B cell (primary cell): Measurements from ENCODE around the gene TSPAN9. TPM values are rescaled to one million over a fixed set of nuclear protein-coding genes. Genes with fewer than 3 reads are reported as not detected.

Source experiments
- ATAC-seq: fragments of 200-7000 bp; cut with Tn5 transposase; one replicate; pipeline ENCODE4 v1.10.0; 2021; ENCODE audit warnings: low read depth, mild to moderate bottlenecking, moderate number of reproducible peaks, moderate library complexity
- CTCF ChIA-PET: fragments of 350-600 bp; sonication (Branson Sonifier 250); formaldehyde crosslinking; loops from one replicate; lab custom pipeline; 2021; ENCODE audit warnings: antibody characterized with exemption, inconsistent platforms; lab: Charles Lee
- POLR2A ChIA-PET: fragments of 350-600 bp; sonication (Branson Sonifier 250); formaldehyde crosslinking; loops from one replicate; lab custom pipeline; 2021; ENCODE audit warnings: antibody characterized with exemption; lab: Charles Lee
- DNase-seq: peaks from one replicate; pipeline ENCODE4 v3.0.0; 2013
- H2AFZ ChIP-seq: 2 replicates; pipeline ENCODE4 v1.6.1; 2012; ENCODE audit warnings: mild to moderate bottlenecking, low read depth, low read length; ENCODE audit not compliant: insufficient read depth, poor library complexity, severe bottlenecking
- H3K27ac ChIP-seq, 2 donors: 1 replicate in 1 of 2; 2 replicates in 1 of 2; pipeline ENCODE4 v1.5.1; 2012 to 2013; ENCODE audit warnings: low read length in 2 of 2, mild to moderate bottlenecking in 2 of 2, moderate library complexity in 1 of 2
- H3K27me3 ChIP-seq, 4 experiments: fragments of 200-600 bp in 1 of 4; sonication (generic) in 1 of 4; replicated peaks in 1 of 4; 1 replicate in 2 of 4; 2 replicates in 2 of 4; pipeline versions ENCODE4 v1.6.1 to v1.7.0; 2013 to 2016; ENCODE audit warnings: low read length in 3 of 4, mild to moderate bottlenecking in 2 of 4, mixed read lengths in 1 of 4, moderate library complexity in 1 of 4; ENCODE audit not compliant: insufficient read depth in 4 of 4, control insufficient read depth in 3 of 4; ENCODE audit errors: control extremely low read depth in 1 of 4
- H3K36me3 ChIP-seq, 2 experiments: replicated peaks in 1 of 2; 1 replicate in 1 of 2; 2 replicates in 1 of 2; pipeline versions ENCODE4 v1.6.1 to v1.7.1; 2013; ENCODE audit warnings: low read length in 1 of 2; ENCODE audit not compliant: insufficient read depth in 2 of 2, control insufficient read depth in 1 of 2; ENCODE audit errors: control extremely low read depth in 1 of 2, extremely low read depth in 1 of 2
- H3K4me1 ChIP-seq, 2 donors: fragments of 200-600 bp in 1 of 2; sonication (generic) in 1 of 2; 1 replicate in 1 of 2; 2 replicates in 1 of 2; pipeline versions ENCODE4 v1.5.1 to v1.6.1; 2013 to 2017; ENCODE audit warnings: low read length in 2 of 2; ENCODE audit not compliant: control insufficient read depth in 2 of 2, insufficient read depth in 2 of 2
- H3K4me2 ChIP-seq: replicated peaks from 2 replicates; pipeline ENCODE3; 2012; ENCODE audit warnings: mild to moderate bottlenecking, low read depth, low read length; ENCODE audit not compliant: poor library complexity, severe bottlenecking
- H3K4me3 ChIP-seq, 5 experiments: fragments of 200-600 bp in 1 of 5; sonication (generic) in 1 of 5; 1 replicate in 3 of 5; 2 replicates in 2 of 5; pipeline versions ENCODE4 v1.5.1 to v1.7.0; 2011 to 2016; ENCODE audit warnings: low read length in 4 of 5, mild to moderate bottlenecking in 4 of 5, low read depth in 2 of 5, control low read depth in 1 of 5, moderate library complexity in 1 of 5; ENCODE audit not compliant: insufficient read depth in 1 of 5; ENCODE audit errors: control extremely low read depth in 1 of 5, extremely low read depth in 1 of 5
- H3K79me2 ChIP-seq: fragments of 200-600 bp; sonication (generic); one replicate; pipeline ENCODE4 v1.6.0; 2016; ENCODE audit warnings: low read length; ENCODE audit not compliant: control insufficient read depth, insufficient read depth
- H3K9ac ChIP-seq: fragments of 200-600 bp; sonication (generic); 2 replicates; pipeline ENCODE4 v1.6.1; 2017; ENCODE audit warnings: mild to moderate bottlenecking, low read length, moderate library complexity
- H3K9me3 ChIP-seq, 3 donors: one replicate each; pipeline versions ENCODE4 v1.6.1 to v1.7.1; 2013; ENCODE audit warnings: low read length in 2 of 3; ENCODE audit not compliant: control insufficient read depth in 2 of 3, insufficient read depth in 1 of 3; ENCODE audit errors: control extremely low read depth in 1 of 3
- H4K20me1 ChIP-seq: 2 replicates; pipeline ENCODE4 v1.6.0; 2012; ENCODE audit warnings: mild to moderate bottlenecking, low read length; ENCODE audit not compliant: insufficient read depth, control insufficient read depth, poor library complexity, severe bottlenecking
- H3K27ac Mint-ChIP-seq: one replicate; pipeline ENCODE4 v1.8.0; 2021; ENCODE audit warnings: mixed read lengths
- H3K27me3 Mint-ChIP-seq: one replicate; pipeline ENCODE4 v1.8.0; 2021; ENCODE audit warnings: mixed read lengths
- H3K4me1 Mint-ChIP-seq: one replicate; pipeline ENCODE4 v1.8.0; 2021; ENCODE audit warnings: mixed read lengths
- H3K4me3 Mint-ChIP-seq: one replicate; pipeline ENCODE4 v1.8.0; 2021; ENCODE audit warnings: mixed read lengths
- H3K9me3 Mint-ChIP-seq: one replicate; pipeline ENCODE4 v1.8.0; 2022; ENCODE audit warnings: mixed read lengths; ENCODE audit not compliant: insufficient read depth
- CTCF ChIP-seq: fragments of 200-600 bp; IDR thresholded peaks from one replicate; pipeline ENCODE4 v1.8.0; 2022; ENCODE audit warnings: antibody characterized with exemption, mild to moderate bottlenecking
- EZH2 ChIP-seq: IDR thresholded peaks from 2 replicates; pipeline ENCODE4 v1.6.1; 2012; ENCODE audit warnings: borderline replicate concordance, low read depth, mild to moderate bottlenecking, moderate library complexity, low read length; ENCODE audit not compliant: insufficient read depth, poor library complexity, severe bottlenecking
- WGBS: methylation state at CpG from one replicate; pipeline ENCODE4 v1.1.5; 2013; ENCODE audit warnings: missing lambda C conversion rate; ENCODE audit not compliant: insufficient coverage; 5-methylcytosine and 5-hydroxymethylcytosine counted together
- intact Hi-C: fragments of 100-400 bp; cut with micrococcal nuclease; formaldehyde crosslinking; loops from one replicate; pipeline ENCODE4 v1.10.0; 2022
- polyA plus RNA-seq: library from polyadenylated mRNA; depleted of rRNA; stranded (reverse); fragments of >200 nt; gene quantifications from 2 replicates; pipeline ENCODE4 v1.2.3, GENCODE V29; 2012
- total RNA-seq, 2 donors: library from RNA; stranded (reverse); fragments of 120-200 nt in 1 of 2; gene quantifications; 1 replicate in 1 of 2; 2 replicates in 1 of 2; pipeline versions ENCODE4 v1.2.3 to v1.2.4, GENCODE V29; 2013 to 2022

TSPAN9 gene
- total and polyA plus RNA-seq, 2 donors (not counting 1 experiment from before 2014, with no cell fraction given) = 0.15 to 0.37 TPM

GRCh38 chr12:3277306-3277943, 200.2 kb downstream of the TSPAN9 start:
- Histone ChIP-seq H3K4me1 (peaks cover 0 to 11% of the 10 kb centered on the region in 2 donors), H3K4me2 (no peak overlapping the region), H3K27me3 (peaks cover 0 to 5% (median 0%) of the 10 kb centered on the region in 4 experiments), H3K79me2 (no peaks in the 10 kb centered on the region), H3K36me3 (no peaks in the 10 kb centered on the region), H3K9me3 (peaks cover 0 to 14% (median 0%) of the 10 kb centered on the region in 3 donors), H3K27ac (no peak overlapping the region), H4K20me1 (no peaks in the 10 kb centered on the region), H3K9ac (no peak overlapping the region), H3K4me3 (no peak overlapping the region), H2AFZ (no peak overlapping the region)
- WGBS = 94% methylated on average over 17 of the region's 18 CpGs
- no peak for TF ChIP-seq EZH2
- no peak for TF ChIP-seq CTCF
- H3K4me3 Mint-ChIP-seq = no peak overlapping the region
- no peaks in the 10 kb centered on the region for H3K9me3 Mint-ChIP-seq
- no peak overlapping the region for H3K27ac Mint-ChIP-seq
- ATAC-seq (no peak), DNase-seq (no peak)
- CTCF ChIA-PET = interaction anchor here (1.6 kb wide), 1 partner anchor 10 kb away, joined by 4 read pairs; no protein-coding TSS in a partner anchor
- H3K27me3 Mint-ChIP-seq = peaks cover 16% of the 10 kb centered on the region
- intact Hi-C loops = no loop called here
- H3K4me1 Mint-ChIP-seq = peaks cover 6% of the 10 kb centered on the region
- POLR2A ChIA-PET = no interaction called here

- H2AFZ ChIP-seq = no peak overlapping the region
- H3K4me1 ChIP-seq = peaks cover 0 to 11% of the 10 kb centered on the region in 2 donors
- H3K4me3 ChIP-seq = no peak overlapping the region
- peaks cover 15% of the 10 kb centered on the region for H3K27me3 Mint-ChIP-seq
- peaks cover 0 to 14% (median 0%) of the 10 kb centered on the region in 3 donors for H3K9me3 ChIP-seq
- no peak overlapping the region for H3K27ac Mint-ChIP-seq
- no peaks in the 10 kb centered on the region for H4K20me1 ChIP-seq
- no peak overlapping the region for H3K4me3 Mint-ChIP-seq
- WGBS = 83% methylated on average over 4 of the region's 5 CpGs
- H3K27ac ChIP-seq = no peak overlapping the region
- ChIA-PET POLR2A (no interaction called here), CTCF (interaction anchor here (0.6 to 1.6 kb wide), 4 partner anchors 9 to 205 kb away, joined by 3 to 4 read pairs (median 3); no protein-coding TSS in a partner anchor)
- ATAC-seq (no peak), DNase-seq (no peak)
- H3K9me3 Mint-ChIP-seq = no peaks in the 10 kb centered on the region
- TF ChIP-seq EZH2 = no peak
- TF ChIP-seq CTCF = no peak
- H3K4me2 ChIP-seq = no peak overlapping the region
- peaks cover 6% of the 10 kb centered on the region for H3K4me1 Mint-ChIP-seq
- H3K36me3 ChIP-seq = no peaks in the 10 kb centered on the region
- no peak overlapping the region for H3K9ac ChIP-seq
- intact Hi-C loops = no loop called here
- H3K79me2 ChIP-seq = no peaks in the 10 kb centered on the region
- peaks cover 0 to 5% (median 0%) of the 10 kb centered on the region in 4 experiments for H3K27me3 ChIP-seq
Measured at GRCh38 chr12:3278681-3279414, 201.7 kb downstream of the TSPAN9 start.
